Right lobe of liver (tissue), 4 donors: ENCODE results near the gene AMPD3.

Experiments used
- CTCF ChIP-seq, 4 donors: fragments of 200-600 bp in 3 of 4; fragments of 450-650 bp in 1 of 4; IDR thresholded peaks; one replicate each; pipeline versions ENCODE4 v1.5.1 to v1.8.0; 2016 to 2022; ENCODE audit warnings: antibody characterized with exemption in 4 of 4, mild to moderate bottlenecking in 2 of 4
- POLR2A ChIP-seq: fragments of 450-650 bp; IDR thresholded peaks from one replicate; pipeline ENCODE4 v1.6.1; 2017; ENCODE audit warnings: antibody characterized with exemption, mild to moderate bottlenecking
- donor health status: DM: no; HTN: no; CAD: no.
- donor health status: DM: no; HTN: no; CAD: no.
- donor health status: DM: no; HTN: yes; CAD: no.

- no peak for TF ChIP-seq CTCF (IDR thresholded peaks at IDR 0.05)
- TF ChIP-seq POLR2A = no peak
Measured at GRCh38 chr11:10418259-10418949, 36.7 kb upstream of the AMPD3 start.
